ENCODE data around the gene STX8.

GRCh38 chr17:9232155-9232475 is 343.5 kb downstream of the STX8 start:
- TF ChIP-seq SIN3A (IDR thresholded peaks at IDR 0.05; ENCODE audit: borderline replicate concordance, insufficient read depth, low read length), result no peak
- TF ChIP-seq REST (IDR thresholded peaks at IDR 0.05; ENCODE audit: insufficient read depth in 1 of 2, low read depth in 2 of 2, low read length in 2 of 2), result no peak
